ENCODE results near the gene HMG20A. TPM values are rescaled to one million over a fixed set of nuclear protein-coding genes. Genes with fewer than 3 reads are reported as not detected.
"Not testable (repeated sequence)": the region's sequence is repeated elsewhere in the genome, so short reads cannot be mapped to it uniquely, and the experiment has no call there.

Gene HMG20A
- total RNA-seq, 2 donors from 2014 or later = 30.9 to 34.7 TPM

DNA sequence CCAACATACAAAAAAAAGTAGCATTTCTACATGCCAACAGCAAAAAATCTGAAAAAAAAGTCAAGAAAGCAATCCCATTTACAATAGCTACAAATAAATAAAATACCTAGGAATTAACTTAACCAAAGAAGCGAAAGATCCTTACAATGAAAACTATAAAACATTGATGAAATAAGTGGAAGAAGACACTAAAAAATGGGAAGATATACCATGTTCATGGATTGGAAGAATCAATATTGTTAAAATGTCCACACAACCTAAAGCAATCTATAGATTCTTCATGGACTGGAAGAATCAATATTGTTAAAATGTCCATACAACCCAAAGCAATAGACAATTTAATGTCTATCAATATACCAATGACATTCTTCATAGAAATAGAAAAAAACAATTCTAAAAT, 21.8 kb upstream of the HMG20A start:
- TF ChIP-seq, protein P1, sequence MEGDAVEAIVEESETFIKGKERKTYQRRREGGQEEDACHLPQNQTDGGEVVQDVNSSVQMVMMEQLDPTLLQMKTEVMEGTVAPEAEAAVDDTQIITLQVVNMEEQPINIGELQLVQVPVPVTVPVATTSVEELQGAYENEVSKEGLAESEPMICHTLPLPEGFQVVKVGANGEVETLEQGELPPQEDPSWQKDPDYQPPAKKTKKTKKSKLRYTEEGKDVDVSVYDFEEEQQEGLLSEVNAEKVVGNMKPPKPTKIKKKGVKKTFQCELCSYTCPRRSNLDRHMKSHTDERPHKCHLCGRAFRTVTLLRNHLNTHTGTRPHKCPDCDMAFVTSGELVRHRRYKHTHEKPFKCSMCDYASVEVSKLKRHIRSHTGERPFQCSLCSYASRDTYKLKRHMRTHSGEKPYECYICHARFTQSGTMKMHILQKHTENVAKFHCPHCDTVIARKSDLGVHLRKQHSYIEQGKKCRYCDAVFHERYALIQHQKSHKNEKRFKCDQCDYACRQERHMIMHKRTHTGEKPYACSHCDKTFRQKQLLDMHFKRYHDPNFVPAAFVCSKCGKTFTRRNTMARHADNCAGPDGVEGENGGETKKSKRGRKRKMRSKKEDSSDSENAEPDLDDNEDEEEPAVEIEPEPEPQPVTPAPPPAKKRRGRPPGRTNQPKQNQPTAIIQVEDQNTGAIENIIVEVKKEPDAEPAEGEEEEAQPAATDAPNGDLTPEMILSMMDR (IDR thresholded peaks at IDR 0.05) = no peak
- peaks cover 7 to 47% of the 10 kb centered on the region in 2 donors for H3K9me3 ChIP-seq
- no peak for DNase-seq (ENCODE audit: low spot score)
- no peak overlapping the region for H3K4me3 ChIP-seq
- H3K27ac ChIP-seq = no peak overlapping the region
- H3K4me1 ChIP-seq = peaks cover 0 to 15% of the 10 kb centered on the region in 2 donors
- H3K27me3 ChIP-seq = no peaks in the 10 kb centered on the region
- no peaks in the 10 kb centered on the region for H3K36me3 ChIP-seq

DNA sequence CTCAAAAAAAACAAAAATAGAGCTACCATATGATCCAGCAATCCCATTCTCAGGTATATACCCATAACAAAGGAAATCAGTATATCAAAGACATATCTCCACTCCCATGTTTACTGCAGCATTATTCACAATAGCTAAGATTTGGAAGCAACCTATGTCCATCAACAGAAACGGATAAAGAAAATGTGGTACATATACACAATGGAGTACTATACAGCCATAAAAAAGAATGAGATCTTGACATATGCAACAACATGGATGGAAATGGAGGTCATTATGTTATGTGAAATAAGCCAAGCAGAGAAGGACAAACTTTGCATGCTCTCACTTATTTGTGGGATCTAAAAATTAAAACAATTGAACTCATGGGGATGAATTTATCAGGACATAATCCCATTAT, 20.4 kb upstream of the HMG20A start:
- H3K4me1 ChIP-seq = peaks cover 0 to 14% of the 10 kb centered on the region in 2 donors
- no peak overlapping the region for H3K4me3 ChIP-seq
- H3K27ac ChIP-seq = no peak overlapping the region
- no peaks in the 10 kb centered on the region for H3K27me3 ChIP-seq
- no peaks in the 10 kb centered on the region for H3K36me3 ChIP-seq
- peaks cover 7 to 41% of the 10 kb centered on the region in 2 donors for H3K9me3 ChIP-seq
- TF ChIP-seq, protein P1 (IDR thresholded peaks at IDR 0.05) = no peak
- no peak for DNase-seq (ENCODE audit: low spot score)

- Histone ChIP-seq H3K9me3 (peaks cover 7 to 29% of the 10 kb centered on the region in 2 donors), H3K27me3 (no peaks in the 10 kb centered on the region), H3K27ac (no peak overlapping the region), H3K4me3 (no peak overlapping the region), H3K36me3 (no peaks in the 10 kb centered on the region), H3K4me1 (peaks cover 0 to 14% of the 10 kb centered on the region in 2 donors)
- TF ChIP-seq, protein P1 (IDR thresholded peaks at IDR 0.05) = no peak
- no peak for DNase-seq (ENCODE audit: low spot score)
Measured at GRCh38 chr15:77402740-77403379, 17.8 kb upstream of the HMG20A start.

GRCh38 chr15:77406173-77406759, 14.4 kb upstream of the HMG20A start:
- peaks cover 0 to 32% of the 10 kb centered on the region in 2 donors for H3K4me1 ChIP-seq
- H3K27ac ChIP-seq; H3K27me3 ChIP-seq; H3K9me3 ChIP-seq; DNase-seq (ENCODE audit: low spot score); H3K36me3 ChIP-seq; H3K4me3 ChIP-seq: not testable (repeated sequence)

GRCh38 chr15:77406846-77407245, 13.8 kb upstream of the HMG20A start:
- Histone ChIP-seq H3K27me3 (no peaks in the 10 kb centered on the region), H3K36me3 (no peaks in the 10 kb centered on the region), H3K9me3 (peaks cover 0 to 4% of the 10 kb centered on the region in 2 donors), H3K4me1 (peaks cover 0 to 37% of the 10 kb centered on the region in 2 donors), H3K4me3 (no peak overlapping the region), H3K27ac (no peak overlapping the region)
- DNase-seq (ENCODE audit: low spot score) = no peak
- TF ChIP-seq, protein P1 (IDR thresholded peaks at IDR 0.05) = no peak

DNA sequence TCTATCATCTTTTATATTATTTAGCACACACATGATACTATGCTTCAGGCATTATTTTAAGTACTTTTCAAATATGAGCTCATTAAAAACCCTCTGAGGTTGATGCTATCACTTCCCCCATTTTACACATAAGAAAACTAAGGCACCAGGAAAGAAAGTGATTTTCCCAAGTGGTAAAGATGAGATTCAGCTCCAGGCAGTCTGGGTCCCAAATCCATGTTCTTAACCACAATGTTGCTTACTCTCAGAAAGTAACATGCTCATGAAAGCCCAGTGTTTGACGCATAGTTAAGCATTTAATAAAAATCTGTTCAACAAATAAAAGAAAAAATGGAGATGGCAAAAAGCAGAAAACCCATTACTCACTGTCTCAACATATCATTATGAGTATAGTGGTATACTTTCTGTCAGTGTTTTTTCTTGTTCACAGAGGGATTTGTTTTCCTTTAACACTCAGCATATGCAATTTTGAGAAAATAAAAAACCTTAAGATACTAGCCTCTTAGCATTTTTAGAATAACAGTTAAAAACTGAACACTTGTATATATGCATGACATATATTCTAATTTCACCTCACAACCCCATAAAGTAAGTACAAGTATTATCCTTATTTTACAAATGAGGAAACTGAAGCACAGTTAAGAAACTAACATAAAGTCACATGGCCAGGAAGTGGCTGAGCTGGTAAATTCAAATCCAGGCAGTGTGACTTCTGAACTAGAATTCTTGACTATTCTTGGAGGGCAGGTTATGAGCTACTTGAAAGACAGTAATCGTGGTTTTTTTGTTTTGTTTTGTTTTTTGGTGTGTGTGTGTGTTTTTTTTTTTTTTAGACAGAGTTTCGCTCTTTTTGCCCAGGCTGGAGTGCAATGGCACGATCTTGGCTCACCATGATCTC, 11.2 kb upstream of the HMG20A start:
- Histone ChIP-seq H3K27ac (no peak overlapping the region), H3K36me3 (no peaks in the 10 kb centered on the region), H3K27me3 (no peaks in the 10 kb centered on the region), H3K4me3 (no peak overlapping the region), H3K4me1 (peaks cover 0 to 46% of the 10 kb centered on the region in 2 donors), H3K9me3 (peaks cover 0 to 4% of the 10 kb centered on the region in 2 donors)
- TF ChIP-seq, protein P1 (IDR thresholded peaks at IDR 0.05) = no peak
- no peak for DNase-seq (ENCODE audit: low spot score)

DNA sequence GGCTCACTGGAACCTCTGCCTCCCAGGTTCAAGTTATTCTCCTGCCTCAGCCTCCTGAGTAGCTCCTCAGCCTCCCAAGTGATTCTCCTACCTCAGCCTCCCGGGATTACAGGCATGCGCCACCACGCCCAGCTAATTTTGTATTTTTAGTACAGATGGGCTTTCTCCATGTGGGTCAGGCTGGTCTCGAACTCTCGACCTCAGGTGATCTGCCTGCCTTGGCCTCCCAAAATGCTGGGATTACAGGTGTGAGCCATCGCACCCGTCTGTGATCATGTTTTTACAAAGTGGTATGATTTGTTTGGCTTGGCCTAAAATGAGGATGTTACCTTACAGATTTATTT, 10.6 kb upstream of the HMG20A start:
- peaks cover 0 to 51% of the 10 kb centered on the region in 2 donors for H3K4me1 ChIP-seq
- H3K27ac ChIP-seq, H3K9me3 ChIP-seq: not testable (repeated sequence)

More for the DNA sequence above, 10.6 kb upstream of the HMG20A start:
- not testable (repeated sequence) for H3K4me3 ChIP-seq; H3K27me3 ChIP-seq; DNase-seq (ENCODE audit: low spot score); H3K36me3 ChIP-seq
